NCI-H2196 treated with DMSO at 0.1 percent for 48 hours (cell line): Measurements from ENCODE around the gene BMPR1A.

Experiments used
- DNase-seq: peaks from one replicate; lab custom pipeline; 2025; ENCODE audit not compliant: unreplicated experiment; lab: John Stamatoyannopoulos, UW

BMPR1A gene

GRCh38 chr10:86756511-86757112 is at the start of gene BMPR1A:
TSS of gene BMPR1A (plus strand) at chr10:86756619. CDS start at chr10:86876019, 119,400 bp downstream.
- no peak for DNase-seq

GRCh38 chr10:86706977-86707376 is 49.4 kb upstream of the BMPR1A start:
- DNase-seq, result no peak

GRCh38 chr10:86707505-86707904 is 48.9 kb upstream of the BMPR1A start:
- DNase-seq, result no peak

GRCh38 chr10:86708068-86708782 is 48.2 kb upstream of the BMPR1A start:
- DNase-seq, result no peak

GRCh38 chr10:86708783-86709380 is 47.5 kb upstream of the BMPR1A start:
- no peak for DNase-seq

GRCh38 chr10:86709396-86710185 is 46.8 kb upstream of the BMPR1A start:
- DNase-seq, result no peak

- peak; percentile 42 for DNase-seq
Measured at GRCh38 chr10:86710987-86711512, 45.4 kb upstream of the BMPR1A start.

GRCh38 chr10:86711513-86712316 is 44.7 kb upstream of the BMPR1A start:
- no peak for DNase-seq

GRCh38 chr10:86712317-86712707 is 44.1 kb upstream of the BMPR1A start:
- DNase-seq, result no peak

- no peak for DNase-seq
Measured at GRCh38 chr10:86715156-86715795, 41.1 kb upstream of the BMPR1A start.

- DNase-seq, result no peak
Measured at GRCh38 chr10:86715836-86716235, 40.6 kb upstream of the BMPR1A start.

- no peak for DNase-seq
Measured at GRCh38 chr10:86716466-86716865, 40.0 kb upstream of the BMPR1A start.

GRCh38 chr10:86718556-86718955 is 37.9 kb upstream of the BMPR1A start:
- no peak for DNase-seq

- DNase-seq, result no peak
Measured at GRCh38 chr10:86721232-86721631, 35.2 kb upstream of the BMPR1A start.

- no peak for DNase-seq
Measured at GRCh38 chr10:86723009-86723408, 33.4 kb upstream of the BMPR1A start.

- DNase-seq, result no peak
Measured at GRCh38 chr10:86724445-86724844, 32.0 kb upstream of the BMPR1A start.

- DNase-seq, result no peak
Measured at GRCh38 chr10:86725980-86726676, 30.3 kb upstream of the BMPR1A start.

- no peak for DNase-seq
Measured at GRCh38 chr10:86726677-86726999, 29.8 kb upstream of the BMPR1A start.

- no peak for DNase-seq
Measured at GRCh38 chr10:86727470-86727869, 28.9 kb upstream of the BMPR1A start.

GRCh38 chr10:86728056-86728455 is 28.4 kb upstream of the BMPR1A start:
- no peak for DNase-seq
